GM11168 (cell line): ENCODE data around the gene SORL1-AS1.
"Not testable (repeated sequence)": the region's sequence is repeated elsewhere in the genome, so short reads cannot be mapped to it uniquely, and the experiment has no call there.

Experiments
- in situ Hi-C: fragments of 300-500 bp; cut with MboI; formaldehyde crosslinking; loops from one replicate; pipeline ENCODE4 v1.12.0; 2022; ENCODE audit warnings: low sequenced_read_pairs; ENCODE audit not compliant: unreplicated experiment

SORL1-AS1 gene

GRCh38 chr11:121411330-121411729 is 41.4 kb downstream of the SORL1-AS1 start:
- in situ Hi-C loops, result not testable (repeated sequence)

GRCh38 chr11:121410041-121410440 is 42.7 kb downstream of the SORL1-AS1 start:
- in situ Hi-C loops, result not testable (repeated sequence)

- in situ Hi-C loops, result no loop called here
Observed at GRCh38 chr11:121408830-121409229, 43.9 kb downstream of the SORL1-AS1 start.

- in situ Hi-C loops, result no loop called here
Observed at GRCh38 chr11:121406291-121406690, 46.5 kb downstream of the SORL1-AS1 start.

- in situ Hi-C loops, result no loop called here
Observed at GRCh38 chr11:121405646-121406045, 47.1 kb downstream of the SORL1-AS1 start.

GRCh38 chr11:121394785-121395184 is 58.0 kb downstream of the SORL1-AS1 start:
- in situ Hi-C loops, result no loop called here

GRCh38 chr11:121393855-121394254 is 58.9 kb downstream of the SORL1-AS1 start:
- in situ Hi-C loops, result no loop called here

- in situ Hi-C loops, result no loop called here
Observed at GRCh38 chr11:121391914-121392313, 60.9 kb downstream of the SORL1-AS1 start.

GRCh38 chr11:121389651-121390050 is 63.1 kb downstream of the SORL1-AS1 start:
- in situ Hi-C loops, result no loop called here
